ENCODE data around the gene RNPS1. TPM values are rescaled to one million over a fixed set of nuclear protein-coding genes. Genes with fewer than 3 reads are reported as not detected.
A peak's percentile ranks its signal among the peaks of the same experiment; 100 is the strongest.

The RNPS1 gene
- total RNA-seq, 1 donor from 2014 or later: 98.6 TPM

GRCh38 chr16:2292221-2292620, 24.3 kb upstream of the RNPS1 start:
- Histone ChIP-seq H3K9me3 (no peaks in the 10 kb centered on the region), H3K36me3 (peaks cover 98% of the 10 kb centered on the region), H3K4me1 (no peaks in the 10 kb centered on the region), H3K27ac (no peak overlapping the region), H3K27me3 (ENCODE audit: low read depth) (no peaks in the 10 kb centered on the region), H3K4me3 (no peak overlapping the region)
- no peak for DNase-seq
- intact Hi-C loops (cut with DNase I): no loop called here
- ATAC-seq: no peak
- no peak for TF ChIP-seq CTCF (IDR thresholded peaks at IDR 0.05)

GRCh38 chr16:2289282-2289681, 21.4 kb upstream of the RNPS1 start:
- no peak overlapping the region for H3K27ac ChIP-seq
- DNase-seq (no peak), ATAC-seq (peak in 1 of 2 donors; percentile 2)
- TF ChIP-seq CTCF (IDR thresholded peaks at IDR 0.05): no peak
- no peaks in the 10 kb centered on the region for H3K27me3 ChIP-seq (ENCODE audit: low read depth)
- H3K4me3 ChIP-seq: no peak overlapping the region
- intact Hi-C loops (cut with DNase I): no loop called here
- peaks cover 98% of the 10 kb centered on the region for H3K36me3 ChIP-seq
- H3K9me3 ChIP-seq: no peaks in the 10 kb centered on the region
- H3K4me1 ChIP-seq: no peaks in the 10 kb centered on the region

- DNase-seq (no peak), ATAC-seq (no peak)
- H3K9me3 ChIP-seq: no peaks in the 10 kb centered on the region
- no peaks in the 10 kb centered on the region for H3K4me1 ChIP-seq
- H3K4me3 ChIP-seq: no peak overlapping the region
- intact Hi-C loops (cut with DNase I): no loop called here
- no peaks in the 10 kb centered on the region for H3K27me3 ChIP-seq (ENCODE audit: low read depth)
- peaks cover 98% of the 10 kb centered on the region for H3K36me3 ChIP-seq
- no peak overlapping the region for H3K27ac ChIP-seq
- no peak for TF ChIP-seq CTCF (IDR thresholded peaks at IDR 0.05)
Observed at GRCh38 chr16:2288726-2289125, 20.8 kb upstream of the RNPS1 start.

- ATAC-seq (no peak), DNase-seq (no peak)
- TF ChIP-seq CTCF (IDR thresholded peaks at IDR 0.05): no peak
- no peak overlapping the region for H3K27ac ChIP-seq
- no peaks in the 10 kb centered on the region for H3K27me3 ChIP-seq (ENCODE audit: low read depth)
- H3K9me3 ChIP-seq: no peaks in the 10 kb centered on the region
- no peaks in the 10 kb centered on the region for H3K4me1 ChIP-seq
- intact Hi-C loops (cut with DNase I): no loop called here
- peaks cover 98% of the 10 kb centered on the region for H3K36me3 ChIP-seq
- H3K4me3 ChIP-seq: no peak overlapping the region
Observed at GRCh38 chr16:2287916-2288547, 20.1 kb upstream of the RNPS1 start.

- DNase-seq: no peak
- H3K4me3 ChIP-seq: no peak overlapping the region
- no peaks in the 10 kb centered on the region for H3K4me1 ChIP-seq
- H3K27me3 ChIP-seq (ENCODE audit: low read depth): no peaks in the 10 kb centered on the region
- peaks cover 87% of the 10 kb centered on the region for H3K36me3 ChIP-seq
- intact Hi-C loops (cut with DNase I): no loop called here
- ATAC-seq: no peak
- TF ChIP-seq CTCF (IDR thresholded peaks at IDR 0.05): no peak
- H3K27ac ChIP-seq: no peak overlapping the region
- H3K9me3 ChIP-seq: no peaks in the 10 kb centered on the region
Observed at GRCh38 chr16:2286550-2286949, 18.6 kb upstream of the RNPS1 start.
